Measurements from ENCODE around the gene VPS39.

The VPS39 gene

DNA sequence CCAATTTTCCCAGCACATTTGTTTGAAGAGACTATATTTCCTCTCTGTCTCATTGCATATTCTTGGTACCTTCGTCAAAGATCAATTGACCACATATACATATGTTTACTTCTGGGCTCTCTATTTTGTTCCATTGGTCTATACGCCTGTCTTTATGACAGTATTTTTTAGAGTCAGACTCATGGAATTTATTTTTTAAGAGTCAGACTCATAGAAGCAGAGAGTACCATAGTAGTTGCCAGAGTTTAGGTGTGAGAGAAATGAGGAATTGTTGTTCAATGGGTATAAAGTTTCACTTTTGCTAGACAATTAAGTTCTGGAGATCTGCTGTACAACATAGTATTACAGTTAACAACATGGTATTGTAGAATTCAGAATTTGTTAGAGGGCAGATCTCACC is 78.7 kb downstream of the VPS39 start:
- DNase-seq (ENCODE audit: low read depth in 2 of 2), result no peak

DNA sequence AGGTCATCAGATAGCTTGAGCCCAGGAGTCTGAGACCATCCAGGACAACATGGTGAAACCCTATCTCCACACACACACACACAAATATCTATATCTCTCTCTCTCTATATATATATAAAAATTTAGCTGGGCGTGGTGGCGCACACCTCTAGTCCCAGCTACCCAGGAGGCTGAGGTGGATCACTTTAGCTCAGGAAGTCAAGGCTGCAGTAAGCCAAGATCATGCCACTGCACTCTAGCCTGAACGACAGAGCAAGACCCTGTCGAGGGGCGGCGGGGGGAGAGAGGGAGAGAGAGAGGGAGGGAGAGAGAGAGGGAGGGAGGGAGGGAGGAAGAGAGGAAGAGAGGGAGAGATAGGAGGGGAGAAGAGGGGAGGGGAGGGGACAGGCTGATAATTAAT is 79.6 kb downstream of the VPS39 start:
- no peak for DNase-seq (ENCODE audit: low read depth in 2 of 2)

DNA sequence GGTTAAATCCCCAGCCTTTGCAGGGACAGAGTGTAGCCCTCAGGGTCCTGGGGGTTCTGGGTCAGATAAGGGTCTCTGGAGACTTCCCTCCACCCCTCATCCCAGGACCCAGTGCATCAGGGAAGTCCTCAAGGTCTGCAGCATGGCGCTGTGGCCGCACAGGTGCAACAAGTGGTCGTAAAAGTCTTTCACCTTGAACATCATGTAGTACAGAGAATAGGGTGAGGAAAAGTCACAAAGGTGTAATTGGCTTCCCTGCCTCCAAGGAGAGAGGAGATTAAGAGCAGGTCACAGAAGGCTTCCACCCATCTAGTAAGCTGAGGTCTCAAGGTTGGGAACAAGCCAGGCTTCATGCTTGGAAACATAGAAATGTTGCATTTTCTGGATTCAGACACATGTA is 84.6 kb downstream of the VPS39 start:
- no peak for DNase-seq (ENCODE audit: low read depth in 2 of 2)

DNA sequence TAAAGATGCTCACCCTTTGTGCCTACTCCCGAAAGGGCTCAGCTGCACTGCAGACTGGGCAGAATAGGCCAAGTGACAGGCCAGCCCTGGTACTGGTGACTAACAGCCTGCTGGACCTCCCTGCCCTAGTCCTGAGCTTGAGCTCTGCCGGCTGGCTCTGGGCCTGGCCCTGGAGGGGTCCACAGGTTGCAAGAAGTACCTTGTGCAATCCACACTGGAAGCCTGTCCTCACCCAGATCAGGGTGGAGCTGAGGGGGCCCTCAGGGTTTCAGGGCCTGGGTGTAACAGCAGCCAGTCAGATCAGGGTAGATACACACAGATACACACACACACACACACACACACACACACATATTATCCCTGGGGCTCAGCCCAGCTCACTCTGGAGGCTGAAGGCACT is 86.4 kb downstream of the VPS39 start:
- DNase-seq (ENCODE audit: low read depth in 2 of 2), result no peak

DNA sequence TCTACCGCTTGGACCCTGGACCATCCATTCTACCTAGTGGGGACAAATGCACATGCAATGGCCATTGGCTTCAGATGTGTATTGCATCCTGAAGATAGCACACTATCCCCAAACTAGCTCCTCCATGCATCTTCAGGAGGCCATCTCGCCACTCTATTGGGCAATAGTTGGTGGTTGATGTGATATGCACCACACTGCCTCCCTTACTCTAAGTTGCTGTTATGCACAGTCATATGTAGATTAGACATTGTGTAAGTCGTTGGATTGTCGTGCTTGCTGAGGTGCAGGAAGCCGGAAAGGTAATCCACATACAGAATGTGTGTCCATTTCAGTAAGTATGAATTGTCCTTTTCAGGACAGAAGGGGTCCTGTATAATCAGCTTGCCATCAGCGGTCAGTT is 87.1 kb downstream of the VPS39 start:
- no peak for DNase-seq (ENCODE audit: low read depth in 2 of 2)

DNA sequence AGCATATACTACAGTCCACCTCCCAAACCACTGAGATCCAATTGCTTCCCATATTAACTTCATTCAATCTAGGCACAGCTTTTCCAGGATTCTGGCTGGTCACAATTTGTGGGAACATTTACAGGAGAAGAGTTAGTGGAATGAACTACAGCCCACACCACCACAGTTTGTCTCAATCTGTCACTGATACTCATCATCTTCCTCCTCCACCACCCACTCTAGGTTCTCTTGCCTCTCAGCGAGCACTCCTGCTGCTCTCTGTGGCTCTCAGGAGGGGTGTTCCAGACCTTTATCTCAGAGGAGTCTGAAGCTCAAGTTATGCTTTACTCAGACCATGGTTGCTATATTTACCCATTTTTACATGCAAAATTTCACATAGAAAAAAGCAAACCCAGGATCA is 87.8 kb downstream of the VPS39 start:
- no peak for DNase-seq (ENCODE audit: low read depth in 2 of 2)

DNA sequence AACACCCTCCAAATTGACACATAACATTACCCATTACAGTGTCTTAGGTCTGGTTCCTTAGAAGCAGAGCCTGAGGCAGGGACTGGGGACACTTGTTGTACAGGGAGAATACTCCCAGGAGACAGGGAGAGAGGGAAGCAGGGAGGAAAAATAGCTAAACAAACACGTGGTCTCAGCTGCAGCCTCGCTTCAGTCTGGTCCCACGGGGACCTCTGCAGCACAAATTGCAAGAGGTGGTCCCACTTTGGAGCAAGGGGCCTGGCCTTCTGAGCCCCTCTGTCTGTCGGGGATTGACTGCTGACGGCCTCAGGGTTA is 88.7 kb downstream of the VPS39 start:
- no peak for DNase-seq (ENCODE audit: low read depth in 2 of 2)

DNA sequence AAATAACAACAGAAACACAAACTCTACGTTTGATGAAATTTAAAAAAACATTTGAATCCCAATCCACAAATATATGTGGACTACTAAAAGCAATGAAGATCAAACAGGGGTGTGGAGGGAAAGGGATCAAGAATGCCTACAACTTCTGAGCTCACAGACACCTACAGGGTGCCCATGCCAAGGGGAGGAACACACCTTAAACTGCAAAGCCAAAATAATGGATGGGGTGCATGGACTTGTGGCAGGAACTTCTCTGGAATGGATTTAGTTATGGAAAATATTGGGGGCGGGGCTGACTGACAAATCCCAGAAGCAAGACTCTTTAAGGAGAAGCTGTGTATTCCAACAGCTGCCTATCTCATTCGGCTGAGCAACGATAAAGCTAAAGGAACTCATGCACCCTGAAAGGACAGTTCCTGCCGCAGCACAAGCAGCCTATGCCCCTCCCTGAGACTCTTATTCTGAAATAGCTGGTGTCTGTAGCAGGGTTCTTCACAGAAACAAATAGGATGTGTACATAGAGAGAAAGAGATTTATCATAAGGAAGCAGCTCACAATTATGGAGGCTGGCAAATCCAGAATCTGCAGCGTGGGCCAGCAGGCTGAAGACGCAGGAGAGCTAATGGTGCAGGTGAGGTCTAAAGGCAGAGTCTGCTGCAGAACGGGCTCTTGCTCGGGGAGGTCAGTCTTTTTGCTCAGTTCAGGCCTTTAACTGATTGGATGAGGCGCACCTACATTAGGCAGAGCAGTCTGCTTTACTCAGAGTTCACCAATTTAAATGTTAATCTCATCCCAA is 89.3 kb downstream of the VPS39 start:
- no peak for DNase-seq (ENCODE audit: low read depth in 2 of 2)

DNA sequence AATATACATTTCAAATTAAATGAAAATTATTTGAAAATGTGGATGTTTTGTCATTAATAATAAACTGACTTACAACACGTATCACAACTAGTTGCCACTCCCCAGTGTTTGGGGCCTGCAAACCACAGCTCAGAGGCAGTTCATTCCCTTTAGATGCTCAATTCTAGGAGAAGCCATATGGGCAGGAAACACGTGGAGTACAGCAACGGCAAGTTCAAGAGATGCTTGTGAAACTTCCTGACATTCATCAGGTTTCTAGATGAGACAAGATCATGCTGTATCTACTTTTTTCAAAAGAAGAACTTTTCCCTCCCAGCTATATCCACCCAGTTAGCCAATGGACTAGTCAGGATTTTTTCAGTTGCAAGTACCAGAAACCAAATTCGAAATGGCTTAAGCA is 96.2 kb downstream of the VPS39 start:
- no peak for DNase-seq (ENCODE audit: low read depth in 2 of 2)

DNA sequence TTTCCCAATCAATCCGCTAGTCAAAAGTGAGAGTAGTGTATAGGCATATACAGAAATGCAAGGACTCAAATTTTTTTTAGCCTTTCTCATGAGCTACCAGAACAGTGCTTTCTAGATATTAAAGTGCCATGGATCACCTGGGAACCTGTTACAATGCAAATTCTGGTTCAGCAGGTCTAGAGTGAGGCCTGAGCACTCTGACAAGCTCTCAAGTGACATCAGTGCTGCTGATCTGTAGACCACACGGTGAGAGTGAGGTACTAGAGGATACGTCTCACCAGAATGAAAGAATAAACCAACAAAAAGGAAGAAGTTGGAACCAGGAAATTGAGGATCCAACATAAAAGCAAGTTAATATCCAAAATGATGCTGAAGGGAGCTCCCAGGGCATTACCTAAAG is 97.7 kb downstream of the VPS39 start:
- DNase-seq (ENCODE audit: low read depth in 2 of 2), result no peak

DNA sequence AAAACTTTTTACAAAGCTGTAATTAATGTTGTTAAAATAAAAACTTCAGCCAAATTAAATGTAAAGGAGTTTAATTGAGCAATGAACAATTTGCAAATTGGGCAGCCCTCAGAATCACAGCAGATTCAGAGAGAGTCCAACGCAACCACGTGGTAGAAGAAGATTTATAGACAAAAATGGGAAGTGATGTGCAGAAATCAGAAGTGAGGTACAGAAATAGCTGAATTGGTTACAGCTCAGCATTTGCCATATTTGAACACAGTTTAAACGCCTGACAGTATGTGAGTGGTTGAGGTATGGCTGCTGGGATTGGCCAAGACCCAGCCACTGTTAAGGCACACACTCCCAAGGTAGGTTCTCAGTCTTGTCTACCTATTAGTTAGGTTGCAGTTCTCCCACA is 99.3 kb downstream of the VPS39 start:
- no peak for DNase-seq (ENCODE audit: low read depth in 2 of 2)

Measured in stimulated activated CD4-positive, alpha-beta T cell treated with anti-CD3 and anti-CD28 coated beads, Interleukin-1b, Interleukin-23, amount 100 ng/mL, for 4 hours (primary cell).